Ascending aorta (tissue), 2 donors: ENCODE results near the gene SHB. TPM values are rescaled to one million over a fixed set of nuclear protein-coding genes. Genes with fewer than 3 reads are reported as not detected.

Experiments
- DNase-seq, 2 donors: peaks; one replicate each; pipeline ENCODE4 v3.0.0-alpha.2; 2019; ENCODE audit warnings: low spot score in 2 of 2
- H3K27ac ChIP-seq, 2 donors: fragments of 200-600 bp; sonication (generic); one replicate each; pipeline ENCODE4 v1.5.1; 2016 to 2017; ENCODE audit warnings: mild to moderate bottlenecking in 1 of 2
- H3K27me3 ChIP-seq: fragments of 200-600 bp; sonication (generic); one replicate; pipeline ENCODE4 v1.5.1; 2017
- H3K36me3 ChIP-seq, 2 donors: fragments of 200-600 bp; sonication (generic); one replicate each; pipeline ENCODE4 v1.5.1; 2016
- H3K4me1 ChIP-seq, 2 donors: fragments of 200-600 bp; sonication (generic); one replicate each; pipeline ENCODE4 v1.5.1; 2016 to 2017; ENCODE audit warnings: mild to moderate bottlenecking in 1 of 2
- H3K4me3 ChIP-seq, 2 donors: fragments of 200-600 bp; sonication (generic); one replicate each; pipeline ENCODE4 v1.5.1; 2016 to 2017; ENCODE audit warnings: mild to moderate bottlenecking in 1 of 2
- H3K9me3 ChIP-seq, 2 donors: fragments of 200-600 bp; sonication (generic); one replicate each; pipeline ENCODE4 v1.5.1; 2016
- CTCF ChIP-seq, 3 experiments: fragments of 200-600 bp in 2 of 3; fragments of 450-650 bp in 1 of 3; sonication (generic) in 2 of 3; IDR thresholded peaks; one replicate each; pipeline ENCODE4 v1.5.1; 2016 to 2019; ENCODE audit warnings: antibody characterized with exemption in 3 of 3, mild to moderate bottlenecking in 1 of 3, moderate library complexity in 1 of 3
- intact Hi-C: fragments of 100-400 bp; cut with DNase I; formaldehyde crosslinking; loops from one replicate; pipeline ENCODE4 v1.15.1; 2023
- total RNA-seq: library from RNA; depleted of rRNA; stranded (reverse); fragments of >200 nt; gene quantifications from one replicate; pipeline ENCODE4 v1.1.0, GENCODE V29; 2016

The SHB gene
- total RNA-seq, 1 donor from 2014 or later: 77.8 TPM

GRCh38 chr9:38091310-38092199 is 22.5 kb upstream of the SHB start:
- H3K4me1 ChIP-seq: no peaks in the 10 kb centered on the region
- intact Hi-C loops: no loop called here
- no peak overlapping the region for H3K27ac ChIP-seq
- no peaks in the 10 kb centered on the region for H3K36me3 ChIP-seq
- DNase-seq: no peak
- no peak for TF ChIP-seq CTCF (IDR thresholded peaks at IDR 0.05)
- H3K9me3 ChIP-seq: no peaks in the 10 kb centered on the region
- no peak overlapping the region for H3K4me3 ChIP-seq
- H3K27me3 ChIP-seq: no peaks in the 10 kb centered on the region

- intact Hi-C loops: no loop called here
- Histone ChIP-seq H3K27me3 (no peaks in the 10 kb centered on the region), H3K4me3 (no peak overlapping the region), H3K36me3 (no peaks in the 10 kb centered on the region), H3K27ac (no peak overlapping the region), H3K4me1 (no peaks in the 10 kb centered on the region), H3K9me3 (no peaks in the 10 kb centered on the region)
- no peak for DNase-seq
- TF ChIP-seq CTCF (IDR thresholded peaks at IDR 0.05): no peak
Measured at GRCh38 chr9:38090170-38090569, 21.1 kb upstream of the SHB start.

GRCh38 chr9:38089387-38090165 is 20.5 kb upstream of the SHB start:
- H3K36me3 ChIP-seq: no peaks in the 10 kb centered on the region
- DNase-seq: no peak
- TF ChIP-seq CTCF (IDR thresholded peaks at IDR 0.05): no peak
- intact Hi-C loops: loop anchor here (5.0 kb wide), 3 partner anchors 72 to 333 kb away; partner anchors contain the start of gene IGFBPL1
- H3K27ac ChIP-seq: no peak overlapping the region
- H3K27me3 ChIP-seq: no peaks in the 10 kb centered on the region
- H3K4me3 ChIP-seq: no peak overlapping the region
- no peaks in the 10 kb centered on the region for H3K4me1 ChIP-seq
- no peaks in the 10 kb centered on the region for H3K9me3 ChIP-seq

- peak in 1 of 2 donors; percentile 87 for DNase-seq
- H3K9me3 ChIP-seq: no peaks in the 10 kb centered on the region
- H3K4me3 ChIP-seq: no peak overlapping the region
- no peaks in the 10 kb centered on the region for H3K36me3 ChIP-seq
- H3K4me1 ChIP-seq: no peaks in the 10 kb centered on the region
- H3K27ac ChIP-seq: no peak overlapping the region
- intact Hi-C loops: loop anchor here (1.0 to 5.0 kb wide), 5 partner anchors 71 to 334 kb away; partner anchors contain the start of gene IGFBPL1
- TF ChIP-seq CTCF (IDR thresholded peaks at IDR 0.05): peak; percentile 78 to 93 (median 85)
- no peaks in the 10 kb centered on the region for H3K27me3 ChIP-seq
Measured at GRCh38 chr9:38088006-38088925, 19.2 kb upstream of the SHB start.

- Histone ChIP-seq H3K4me3 (no peak overlapping the region), H3K27ac (no peak overlapping the region), H3K4me1 (peaks cover 0 to 11% of the 10 kb centered on the region in 2 donors), H3K27me3 (no peaks in the 10 kb centered on the region), H3K36me3 (no peaks in the 10 kb centered on the region), H3K9me3 (no peaks in the 10 kb centered on the region)
- DNase-seq: no peak
- intact Hi-C loops: loop anchor here (5.0 kb wide), 3 partner anchors 69 to 336 kb away; partner anchors contain the start of gene IGFBPL1
- TF ChIP-seq CTCF (IDR thresholded peaks at IDR 0.05): no peak
Measured at GRCh38 chr9:38086496-38086895, 17.5 kb upstream of the SHB start.
